ENCODE data around the gene PXDN.
"Not testable (repeated sequence)": the region's sequence is repeated elsewhere in the genome, so short reads cannot be mapped to it uniquely, and the experiment has no call there.

PXDN gene

GRCh38 chr2:1622521-1623200, 121.7 kb downstream of the PXDN start:
- DNase-seq: no peak

- DNase-seq: not testable (repeated sequence)
Measured at GRCh38 chr2:1621976-1622375, 122.3 kb downstream of the PXDN start.

GRCh38 chr2:1621501-1621900, 122.8 kb downstream of the PXDN start:
- no peak for DNase-seq

- no peak for DNase-seq
Measured at GRCh38 chr2:1621041-1621440, 123.3 kb downstream of the PXDN start.

GRCh38 chr2:1620081-1620480, 124.2 kb downstream of the PXDN start:
- no peak for DNase-seq

GRCh38 chr2:1619556-1619955, 124.8 kb downstream of the PXDN start:
- DNase-seq: no peak

GRCh38 chr2:1618974-1619373, 125.3 kb downstream of the PXDN start:
- DNase-seq: no peak

GRCh38 chr2:1618191-1618961, 125.9 kb downstream of the PXDN start:
- DNase-seq: no peak

- no peak for DNase-seq
Measured at GRCh38 chr2:1617425-1618021, 126.8 kb downstream of the PXDN start.

- DNase-seq: no peak
Measured at GRCh38 chr2:1614564-1614963, 129.8 kb downstream of the PXDN start.

GRCh38 chr2:1613731-1614354, 130.5 kb downstream of the PXDN start:
- no peak for DNase-seq

- DNase-seq: no peak
Measured at GRCh38 chr2:1613078-1613445, 131.3 kb downstream of the PXDN start.

GRCh38 chr2:1612391-1613077, 131.8 kb downstream of the PXDN start:
- no peak for DNase-seq

GRCh38 chr2:1611886-1612285, 132.4 kb downstream of the PXDN start:
- DNase-seq: no peak

- no peak for DNase-seq
Measured at GRCh38 chr2:1610096-1610485, 134.2 kb downstream of the PXDN start.

GRCh38 chr2:1609485-1610095, 134.7 kb downstream of the PXDN start:
- DNase-seq: no peak

GRCh38 chr2:1609040-1609439, 135.3 kb downstream of the PXDN start:
- no peak for DNase-seq

- no peak for DNase-seq
Measured at GRCh38 chr2:1607971-1608688, 136.2 kb downstream of the PXDN start.

GRCh38 chr2:1607236-1607920, 136.9 kb downstream of the PXDN start:
- DNase-seq: no peak

GRCh38 chr2:1606421-1607235, 137.7 kb downstream of the PXDN start:
- no peak for DNase-seq

GRCh38 chr2:1606046-1606400, 138.3 kb downstream of the PXDN start:
- no peak for DNase-seq

Measured in NCI-H1436 (cell line).